Activated CD4-positive, CD25-positive, alpha-beta regulatory T cell treated with anti-CD3 and anti-CD28 coated beads, Interleukin-2, amount 50 U/mL, for 24 hours (primary cell): Measurements from ENCODE around the gene GRIK2.

ENCODE experiments used
- ATAC-seq, 2 donors: fragments of 150-1000 bp; cut with Tn5 transposase; one replicate each; pipeline ENCODE4 v1.10.0; 2021; ENCODE audit warnings: mild to moderate bottlenecking in 1 of 2, moderate library complexity in 1 of 2

Gene GRIK2

DNA sequence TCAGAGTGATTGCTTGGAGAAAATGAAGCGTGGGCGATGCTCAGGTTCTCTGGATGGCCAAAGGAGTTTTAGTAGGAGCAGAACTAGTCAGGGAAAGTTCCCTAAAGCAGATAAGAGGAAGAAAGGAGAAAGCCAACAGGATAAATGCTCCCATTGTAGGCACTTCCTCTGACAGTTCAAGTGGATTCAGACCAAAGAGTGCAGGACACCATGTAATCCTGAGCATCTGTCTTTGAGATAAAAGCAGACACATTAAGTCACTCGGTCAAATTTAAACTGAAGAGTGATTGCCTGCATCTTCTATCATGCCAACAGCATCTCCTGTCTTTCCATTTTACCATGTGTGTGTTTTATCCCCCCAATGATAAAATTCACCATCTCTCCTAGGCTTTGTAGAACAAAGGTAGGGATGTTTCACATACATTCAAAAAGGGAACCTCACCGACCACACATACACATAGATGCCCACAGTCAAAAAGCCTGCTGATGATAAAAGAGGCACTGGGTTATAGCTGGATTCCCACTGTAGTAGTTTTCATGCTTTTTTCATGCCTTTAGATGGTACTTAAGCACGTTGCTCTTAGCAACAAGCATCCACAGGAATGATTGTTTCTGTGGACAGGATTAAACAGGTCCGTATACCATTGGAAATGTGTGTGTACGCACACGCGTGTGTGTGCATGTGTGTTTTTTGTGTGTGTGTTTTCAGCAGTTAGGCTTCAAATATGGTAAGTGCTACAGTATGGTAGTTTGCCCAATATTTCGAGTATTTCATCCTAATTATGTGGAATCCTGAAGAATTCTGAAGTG lies 7.0 kb downstream of the GRIK2 start:
- no peak for ATAC-seq

DNA sequence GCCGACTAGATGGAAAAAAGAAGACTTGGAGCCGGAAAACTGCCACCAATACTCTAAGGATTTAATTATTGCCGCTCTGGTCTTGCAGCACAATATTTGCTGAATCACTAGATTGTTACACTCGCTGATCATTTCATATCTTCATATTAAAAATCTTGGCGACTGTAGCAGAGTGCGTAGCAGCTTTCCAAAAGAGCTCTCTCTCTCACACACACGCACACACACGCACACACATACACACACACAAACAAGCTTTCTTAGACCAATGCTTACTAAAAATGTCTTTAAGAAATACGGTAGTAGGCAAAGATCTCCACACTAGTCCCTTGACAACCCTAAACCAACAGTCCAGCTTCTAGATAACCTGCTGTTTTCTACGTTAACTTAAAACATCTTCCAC lies 7.7 kb downstream of the GRIK2 start:
- ATAC-seq, result no peak

DNA sequence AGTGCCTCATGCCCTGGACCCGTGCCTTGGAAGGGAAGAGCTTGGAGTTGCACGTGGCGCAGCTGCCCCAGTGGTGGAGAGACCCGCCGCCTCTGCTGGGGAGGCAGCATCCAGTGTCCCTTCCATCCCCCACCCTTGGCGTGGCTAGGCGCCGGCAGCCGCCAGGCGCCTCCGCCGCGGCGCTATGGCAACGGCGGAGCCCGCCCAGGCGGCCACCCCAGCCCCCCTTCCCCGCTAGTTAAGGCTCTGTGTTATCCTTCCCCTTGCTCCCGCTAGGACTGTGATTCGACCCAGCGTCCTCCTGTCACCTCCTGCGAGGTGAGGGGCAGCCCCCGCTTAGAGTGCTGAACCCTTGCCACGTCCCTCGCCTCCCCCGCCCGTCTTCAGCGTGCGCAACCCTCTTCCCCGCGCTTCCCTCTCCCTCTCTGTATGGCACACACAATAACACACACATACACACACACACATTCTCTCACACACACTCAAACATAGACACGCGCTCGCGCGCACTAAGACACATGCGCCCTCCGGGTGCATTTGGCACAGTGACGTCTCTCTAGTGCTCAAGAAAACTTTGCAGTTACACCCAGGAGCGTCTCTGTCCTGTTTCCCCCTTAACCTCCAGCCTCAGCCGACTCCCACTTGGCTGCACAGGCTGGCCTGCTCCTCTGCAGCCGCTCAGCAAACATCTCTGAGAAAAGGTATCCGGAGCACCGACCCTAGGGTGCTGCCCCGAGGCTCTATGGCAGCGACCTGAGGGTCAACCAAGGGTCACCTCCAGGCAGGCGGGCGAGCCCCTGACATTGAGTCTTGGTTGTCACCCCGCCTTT lies 8.5 kb downstream of the GRIK2 start:
- no peak for ATAC-seq

DNA sequence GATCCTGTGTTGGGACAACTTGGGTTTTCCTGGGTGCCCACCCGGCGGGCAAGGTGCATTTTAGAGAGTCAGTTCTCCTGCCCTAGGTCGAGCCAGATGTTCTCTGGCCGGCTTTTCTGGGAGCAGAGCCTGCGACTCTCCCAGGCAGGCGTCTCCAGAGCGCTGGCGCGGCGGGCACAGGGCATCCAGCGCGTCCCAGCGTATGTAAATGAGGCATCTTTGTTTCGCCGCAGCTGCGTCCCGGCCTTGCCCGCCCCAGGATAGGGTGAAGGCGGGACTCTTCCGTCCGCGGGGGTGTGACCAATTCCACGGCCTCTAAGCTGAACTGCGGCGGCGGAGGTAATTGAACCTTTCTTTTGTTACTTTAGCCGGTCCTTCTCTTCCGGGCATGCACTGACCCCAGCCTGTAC lies 9.1 kb downstream of the GRIK2 start:
- no peak for ATAC-seq

DNA sequence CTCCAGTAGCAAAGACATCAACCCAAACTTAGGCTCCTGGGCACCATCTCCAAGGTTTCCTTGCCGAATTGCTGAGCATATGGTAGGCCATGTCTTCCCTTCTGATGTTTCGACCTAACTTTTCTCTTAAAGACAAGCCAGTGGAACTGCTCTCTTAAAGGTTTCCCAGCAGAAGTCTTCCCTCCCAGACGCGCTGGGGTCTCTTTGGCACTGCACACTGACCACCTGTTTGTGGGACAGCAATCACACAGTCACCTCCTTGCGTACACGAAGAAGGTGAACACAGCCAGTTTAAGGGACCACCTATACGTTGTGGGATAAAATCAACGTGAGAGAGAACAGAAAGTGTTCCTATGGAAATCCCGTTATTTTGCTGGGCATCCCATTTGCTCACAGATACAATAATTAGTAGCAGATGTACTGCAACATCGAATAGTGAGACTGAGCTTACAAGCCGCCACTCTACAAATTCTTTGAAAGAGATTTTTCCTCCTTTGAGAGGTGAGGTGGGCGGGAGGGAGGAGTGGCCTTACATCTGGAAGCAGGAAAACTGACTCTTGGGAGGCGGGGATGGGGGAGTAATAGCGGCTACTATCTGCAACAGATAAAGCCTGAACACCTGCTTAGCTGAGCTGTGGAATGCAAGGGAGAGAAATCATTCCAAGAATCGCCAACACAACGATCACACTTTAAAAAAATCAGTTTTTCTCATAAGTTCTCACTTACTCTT lies 9.9 kb downstream of the GRIK2 start:
- no peak for ATAC-seq

DNA sequence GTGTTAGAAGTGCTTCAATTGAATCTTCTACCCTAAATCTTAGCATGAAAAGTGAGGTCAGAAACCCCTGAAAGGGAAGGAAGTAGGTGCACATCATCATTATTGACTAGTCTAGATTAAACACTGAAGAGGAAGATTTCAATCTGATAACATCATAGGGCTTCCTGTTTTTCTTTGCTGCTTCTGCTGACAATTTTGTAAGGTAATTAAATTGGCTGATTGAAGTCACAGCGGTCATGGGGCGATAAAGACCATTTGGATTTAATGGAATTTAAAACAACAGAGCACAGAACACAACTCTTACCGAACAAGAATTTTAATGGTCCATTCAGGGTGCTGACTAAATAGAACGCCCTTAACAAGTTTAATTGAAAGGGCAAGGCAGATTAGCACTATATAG lies 11.3 kb downstream of the GRIK2 start:
- no peak for ATAC-seq

DNA sequence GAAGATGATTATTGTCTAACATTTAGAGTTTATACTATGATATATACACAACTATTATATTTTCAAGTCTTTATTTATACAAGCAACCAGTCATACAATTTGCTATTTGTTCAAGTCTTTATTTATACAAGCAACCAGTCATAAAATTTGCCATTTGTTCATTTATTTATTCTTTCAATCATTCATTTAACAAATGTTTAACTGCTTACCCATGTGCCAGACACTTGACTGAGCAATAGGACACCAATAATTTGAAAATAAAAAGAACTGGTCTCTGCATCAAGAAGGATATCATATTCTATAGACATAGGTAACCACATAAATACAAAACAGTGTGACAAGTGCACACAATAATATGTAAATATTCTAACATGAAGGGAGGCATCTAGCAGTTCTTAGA lies 20.3 kb downstream of the GRIK2 start:
- ATAC-seq, result no peak

DNA sequence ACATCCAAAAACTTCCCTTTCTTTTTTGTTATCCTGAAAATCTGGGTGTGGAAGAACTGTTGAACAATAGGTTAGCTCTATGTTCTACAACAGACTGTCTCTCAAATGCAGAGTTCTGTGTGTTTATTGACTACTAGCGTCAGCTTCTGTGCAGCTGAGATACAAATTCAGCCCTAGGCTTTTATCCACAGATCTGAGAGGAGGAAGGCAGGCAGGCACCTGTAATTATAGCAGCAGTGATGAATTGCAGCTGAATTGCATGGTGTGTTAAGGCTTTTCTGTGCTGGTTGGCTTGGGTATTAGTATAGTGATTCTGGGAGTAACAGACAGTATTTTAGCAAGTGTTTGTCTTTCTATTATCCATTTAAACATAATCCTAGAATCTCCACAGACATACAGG lies 24.4 kb downstream of the GRIK2 start:
- ATAC-seq, result no peak

DNA sequence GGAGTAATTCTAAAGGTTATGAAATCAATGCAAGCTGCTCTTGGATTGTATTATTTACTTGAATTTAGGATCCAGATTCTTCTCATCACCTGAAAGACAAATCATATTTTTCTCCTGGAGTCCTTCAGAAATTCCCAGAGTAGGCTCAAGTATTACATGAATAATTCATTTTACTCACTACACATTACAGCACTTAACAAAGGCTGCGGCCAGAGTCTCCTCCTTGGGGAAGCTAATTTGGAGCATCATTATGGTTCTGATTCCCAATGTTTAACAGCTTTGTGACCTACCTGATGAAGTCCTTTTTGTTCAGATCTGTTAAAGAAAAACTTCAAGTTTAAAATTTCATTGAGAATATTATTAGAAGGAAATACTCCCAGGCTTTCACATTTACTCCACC lies 28.7 kb downstream of the GRIK2 start:
- no peak for ATAC-seq

DNA sequence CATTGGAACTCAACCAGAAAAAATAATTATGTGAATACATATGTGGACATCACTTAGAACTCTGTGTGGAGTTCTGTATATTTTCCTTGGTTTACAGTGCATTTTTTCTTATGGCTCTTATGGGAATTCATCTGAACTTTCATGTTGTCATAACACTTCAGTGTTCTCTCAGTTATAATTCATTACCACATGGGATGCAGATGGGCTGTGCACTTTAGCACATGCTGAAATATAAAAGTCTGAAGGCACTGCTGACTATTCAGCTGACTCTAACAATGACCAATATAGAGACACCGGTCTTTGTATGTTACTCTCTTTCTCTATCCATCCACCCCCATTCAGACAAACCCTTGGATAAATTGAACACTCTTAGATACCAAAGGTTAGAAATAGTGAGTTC lies 29.3 kb downstream of the GRIK2 start:
- ATAC-seq, result no peak

DNA sequence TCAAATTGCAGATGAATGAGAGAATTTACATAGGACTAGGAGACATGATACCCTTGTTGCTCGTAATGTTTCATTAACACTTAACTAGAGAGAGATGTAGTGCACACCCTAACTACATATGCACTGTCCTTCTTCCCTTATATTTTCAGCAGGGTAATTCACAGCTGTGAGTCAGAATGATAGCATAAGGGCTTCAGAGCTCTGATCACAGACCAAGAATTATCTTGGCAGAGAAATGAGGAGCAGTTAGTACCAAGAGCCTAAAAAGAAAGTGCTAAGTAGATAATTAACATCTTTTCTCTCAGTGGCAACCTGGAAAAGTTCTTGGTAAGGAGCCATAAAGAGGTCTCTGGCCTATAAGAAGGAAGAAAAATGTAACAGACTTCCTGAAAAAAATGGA lies 35.8 kb downstream of the GRIK2 start:
- no peak for ATAC-seq

DNA sequence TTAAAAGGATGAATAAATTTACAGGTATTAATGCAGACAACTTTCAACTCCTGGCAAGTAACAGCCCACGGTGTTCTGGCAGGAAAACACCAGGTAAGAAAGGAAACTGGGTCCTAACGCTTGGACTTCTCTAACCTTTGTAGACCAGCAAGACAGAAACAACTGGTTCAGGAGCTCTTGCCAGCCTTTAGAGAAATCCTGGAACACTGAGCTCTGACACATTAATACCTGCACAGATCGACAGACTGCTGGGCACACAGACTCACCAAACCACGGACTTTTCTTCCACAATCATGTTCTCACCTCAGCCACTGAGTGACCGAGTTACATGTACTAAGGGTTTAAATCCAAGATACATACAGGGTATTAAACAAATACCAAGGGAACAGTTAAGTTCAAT lies 36.3 kb downstream of the GRIK2 start:
- ATAC-seq, result no peak

DNA sequence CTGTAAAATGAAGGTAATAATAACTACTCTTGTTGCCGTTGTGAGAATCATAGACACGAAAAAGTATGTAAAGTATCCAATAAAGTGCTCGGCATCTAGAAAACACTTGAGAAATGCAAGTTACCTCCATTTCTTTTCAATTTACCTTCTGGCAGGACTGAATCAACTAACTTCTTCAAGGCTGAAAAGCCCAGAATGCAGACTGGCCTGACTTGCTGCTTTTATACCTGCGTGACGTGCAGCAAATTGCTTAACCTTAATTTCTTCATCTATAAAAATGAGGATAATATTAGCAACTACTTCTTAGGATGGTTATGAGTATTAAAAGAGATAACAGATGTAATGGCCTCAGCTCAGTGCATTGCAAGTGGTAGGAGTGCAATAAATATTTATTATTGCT lies 39.6 kb downstream of the GRIK2 start:
- ATAC-seq, result no peak

DNA sequence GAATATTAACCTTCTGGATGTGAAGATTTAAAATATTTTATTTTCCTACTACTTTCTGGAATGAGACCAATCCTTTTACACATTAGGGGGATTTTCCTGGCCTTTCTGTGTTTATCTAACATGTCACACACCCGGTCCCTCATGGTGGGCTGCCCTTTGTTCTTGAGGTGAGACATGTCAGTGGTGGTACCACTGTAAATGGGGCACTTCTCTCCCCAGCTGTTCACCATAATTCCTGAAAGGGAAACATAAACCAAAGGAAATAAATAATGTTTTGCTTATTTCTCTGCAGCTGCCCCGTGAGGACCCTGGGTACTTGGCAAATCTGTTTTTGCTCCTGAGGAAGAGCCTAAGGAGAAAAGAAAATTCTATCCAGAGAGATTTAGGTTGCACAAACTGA lies 41.1 kb downstream of the GRIK2 start:
- no peak for ATAC-seq

DNA sequence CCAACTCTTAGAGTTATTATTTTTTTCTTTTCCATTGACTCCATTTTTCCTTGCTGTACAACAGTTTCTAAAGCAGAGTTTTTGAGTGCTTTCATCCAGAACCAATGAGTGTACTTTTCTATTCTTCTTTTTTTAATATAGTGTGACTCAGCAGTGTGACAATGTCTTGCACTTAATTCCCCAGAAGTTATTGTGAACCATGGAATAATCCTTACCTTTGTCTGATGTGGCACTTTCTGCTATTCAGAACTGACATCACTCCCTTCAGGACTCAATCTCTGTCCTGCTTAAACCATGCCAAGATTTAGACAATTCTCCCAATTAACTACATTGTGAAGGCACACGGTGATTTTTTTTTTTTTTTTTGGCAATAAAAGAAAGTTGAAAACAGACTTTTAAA lies 41.5 kb downstream of the GRIK2 start:
- ATAC-seq, result no peak

DNA sequence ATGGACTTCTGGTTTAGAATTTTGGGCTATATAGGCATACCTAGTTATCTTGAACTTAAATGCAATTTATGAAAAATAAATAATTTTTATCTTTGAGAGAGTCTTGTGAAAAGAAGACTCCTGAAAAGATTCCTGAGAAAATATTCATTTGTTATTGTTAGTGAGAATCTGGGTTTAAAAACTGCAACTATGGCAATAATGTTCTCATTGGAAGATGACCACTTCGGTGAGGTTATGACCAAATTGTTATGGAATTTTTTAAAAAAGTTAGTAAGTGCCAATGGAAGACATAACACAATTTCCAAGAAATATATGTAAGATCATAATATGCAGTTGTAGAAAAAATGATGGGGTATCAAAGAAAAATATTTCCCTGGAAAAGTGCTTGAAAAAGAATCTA lies 46.3 kb downstream of the GRIK2 start:
- ATAC-seq, result no peak

DNA sequence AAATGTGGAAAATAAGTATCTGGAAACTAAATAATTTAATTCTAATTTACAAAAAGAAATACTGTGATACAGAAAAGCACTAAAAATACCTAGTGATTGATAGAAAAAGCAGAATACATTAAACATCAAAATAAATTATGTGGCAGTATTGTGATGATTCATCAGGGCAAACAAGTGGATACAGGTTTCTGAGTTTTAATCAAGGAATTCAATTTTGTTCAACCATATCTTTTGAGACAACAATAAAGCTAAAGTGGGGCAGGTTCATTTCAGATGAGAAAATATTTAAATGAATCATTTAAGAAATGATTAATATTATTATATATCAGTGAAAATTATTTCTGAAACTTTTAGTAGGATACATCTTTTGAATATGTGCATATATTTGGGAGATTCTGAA lies 49.8 kb downstream of the GRIK2 start:
- ATAC-seq, result no peak

DNA sequence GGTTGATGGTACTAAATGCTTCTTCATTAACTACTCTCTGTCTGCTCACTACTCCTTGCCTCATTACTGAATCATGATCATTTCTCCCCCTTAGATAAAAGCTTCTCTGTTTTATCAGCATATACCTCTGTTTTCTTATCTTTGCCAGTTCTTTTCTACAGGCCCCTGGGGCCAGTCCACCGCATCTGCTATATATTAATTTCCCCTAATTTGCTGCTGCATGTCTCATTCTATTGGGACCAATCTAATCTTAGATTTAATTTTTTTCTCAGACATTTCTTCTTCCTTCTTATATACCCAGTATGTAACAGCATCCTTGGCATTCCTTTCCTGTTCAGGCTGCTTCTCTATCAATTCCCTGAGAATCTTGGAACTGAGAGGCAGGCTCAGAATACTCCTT lies 51.2 kb downstream of the GRIK2 start:
- ATAC-seq, result no peak

DNA sequence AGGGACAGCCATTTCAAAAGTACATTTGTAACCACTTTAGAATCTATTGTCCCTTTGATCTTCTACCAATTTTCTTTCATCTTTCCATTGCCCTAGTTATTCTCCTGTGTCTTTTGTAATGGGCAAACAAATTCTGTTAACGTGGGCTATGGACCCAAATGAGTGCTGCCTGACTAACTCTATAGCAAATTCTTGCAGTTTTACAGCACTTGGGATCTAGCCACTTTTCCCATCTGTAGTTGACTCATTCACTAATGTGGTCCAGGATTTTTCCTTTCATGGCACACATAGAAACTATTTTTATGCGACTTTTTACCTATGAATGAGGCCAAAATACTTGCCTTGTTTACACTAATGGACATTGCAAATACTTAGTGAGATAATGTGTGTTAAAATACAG lies 52.0 kb downstream of the GRIK2 start:
- ATAC-seq, result no peak

DNA sequence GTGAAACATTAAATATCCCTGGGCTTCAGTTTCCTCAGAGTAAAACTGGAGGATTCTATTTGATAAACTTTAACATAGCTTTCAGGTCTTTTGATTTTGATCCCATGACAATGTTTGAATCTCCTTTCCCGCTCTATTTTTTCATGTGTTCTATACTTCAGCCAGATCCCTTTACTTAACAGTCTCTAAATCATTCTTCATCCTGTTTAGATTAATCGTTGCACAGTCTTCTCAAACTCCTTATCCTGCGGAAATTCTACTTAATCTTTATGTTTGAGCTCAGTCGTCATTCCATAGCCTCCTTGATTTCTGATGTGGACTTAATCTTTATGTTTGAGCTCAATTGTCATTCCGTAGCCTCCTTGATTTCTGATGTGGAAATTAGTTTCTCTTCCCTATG lies 57.4 kb downstream of the GRIK2 start:
- no peak for ATAC-seq

DNA sequence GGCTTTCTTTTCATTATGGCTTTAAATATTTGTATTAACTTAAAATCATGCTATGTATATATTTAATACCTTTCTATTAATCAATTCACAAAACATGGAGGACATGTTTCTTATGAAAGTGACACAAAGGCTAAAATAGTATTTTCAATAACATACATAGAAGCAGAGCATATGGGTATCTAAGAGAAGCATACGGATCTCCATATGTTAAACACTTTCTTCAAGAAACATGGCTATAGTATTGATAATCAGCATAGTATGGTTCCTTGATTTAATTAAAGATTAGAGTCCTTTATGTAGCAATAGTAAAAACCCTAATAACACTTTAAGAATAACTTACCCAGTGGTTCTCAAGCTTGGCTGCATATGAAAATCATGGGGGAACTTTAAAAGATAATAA lies 58.5 kb downstream of the GRIK2 start:
- ATAC-seq, result no peak

DNA sequence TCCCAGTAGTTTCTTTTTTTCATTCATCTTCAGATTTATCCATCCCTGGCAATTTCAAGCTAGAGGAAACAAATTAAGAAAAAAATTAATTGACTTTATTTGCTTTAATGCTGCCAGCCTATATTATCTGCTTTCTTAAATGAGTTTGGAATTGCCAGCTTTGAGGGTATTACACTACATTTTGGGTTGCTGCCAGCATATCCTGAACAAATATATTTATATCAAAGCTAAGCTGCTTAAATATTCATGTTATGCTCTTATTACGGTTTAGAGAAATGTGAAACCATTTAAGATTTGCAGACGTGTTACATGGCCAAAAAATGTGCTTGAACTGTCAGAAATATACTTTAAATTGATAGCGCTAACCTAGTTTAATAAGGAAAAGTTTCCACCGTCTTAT lies 59.7 kb downstream of the GRIK2 start:
- ATAC-seq, result no peak

DNA sequence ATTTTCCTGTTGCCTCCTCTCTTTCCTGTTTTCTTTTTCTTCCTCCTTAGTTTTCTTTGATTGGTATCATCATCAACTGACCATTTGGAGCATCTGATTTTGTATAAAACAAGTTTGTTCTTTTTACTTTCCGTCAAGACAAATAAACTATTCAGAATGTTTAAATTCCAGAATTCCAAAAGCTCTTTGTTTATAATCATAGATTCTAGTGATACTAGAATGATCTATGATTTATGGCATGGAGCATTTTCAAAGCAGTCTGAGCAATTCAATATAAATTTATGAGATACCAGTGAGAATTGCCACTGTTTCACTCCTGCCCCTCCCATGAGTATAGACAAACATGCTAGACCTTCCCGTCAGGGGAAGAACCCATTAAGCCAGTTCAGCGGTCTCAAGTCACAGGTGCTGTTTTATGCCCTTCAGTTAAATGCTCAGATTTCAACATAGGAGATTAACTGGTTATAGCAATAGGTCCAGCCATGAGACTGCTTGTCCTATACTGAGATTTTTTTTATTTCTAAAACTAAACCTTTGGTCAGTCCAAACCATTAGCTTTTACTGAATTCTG lies 60.7 kb downstream of the GRIK2 start:
- no peak for ATAC-seq
